Measurements from ENCODE around the gene EEF1E1. TPM values are rescaled to one million over a fixed set of nuclear protein-coding genes. Genes with fewer than 3 reads are reported as not detected.

EEF1E1 gene
- polyA plus RNA-seq (2013, experiment 1 of 2): 64.2 TPM
- polyA plus RNA-seq (2013, experiment 2 of 2): 65.0 TPM

GRCh38 chr6:8102122-8102958 is at the start of gene EEF1E1:
EEF1E1 (minus strand) TSS chr6:8102548; CDS start chr6:8102521, 27 bp downstream.
- Histone ChIP-seq H3K9ac (ENCODE audit: low read depth, low read length, poor library complexity) (peak within 1 kb of the TSS; percentile 83), H3K14ac (ENCODE audit: low read length) (no peak within 1 kb of the TSS), H4K8ac (ENCODE audit: low read depth, low read length) (no peak within 1 kb of the TSS), H3K27ac (replicated peaks; ENCODE audit: low read length) (peak within 1 kb of the TSS; percentile 35), H3K36me3 (replicated peaks in 1 of 2; ENCODE audit: control insufficient read depth in 2 of 2, insufficient read depth in 2 of 2, low read length in 2 of 2) (peaks cover 0 to 29% of the 10 kb centered on the region in 2 donors), H2BK120ac (ENCODE audit: low read depth, low read length) (no peak within 1 kb of the TSS), H3K4me1 (ENCODE audit: control insufficient read depth in 2 of 2, insufficient read depth in 1 of 2, low read depth in 1 of 2, low read length in 2 of 2) (peaks cover 0 to 3% of the 10 kb centered on the region in 2 donors), H3K27me3 (ENCODE audit: control insufficient read depth in 3 of 3, insufficient read depth in 3 of 3, low read depth in 1 of 3, low read length in 3 of 3) (no peaks in the 10 kb centered on the region), H3K9me3 (replicated peaks in 1 of 2; ENCODE audit: control insufficient read depth in 2 of 2, insufficient read depth in 1 of 2, low read depth in 1 of 2, low read length in 2 of 2) (no peaks in the 10 kb centered on the region), H3K4ac (ENCODE audit: low read length) (no peak within 1 kb of the TSS), H3K4me2 (ENCODE audit: insufficient read depth, low read length, poor library complexity, severe bottlenecking) (peak within 1 kb of the TSS; percentile 63), H3K23ac (ENCODE audit: low read depth, low read length, poor library complexity) (peak within 1 kb of the TSS; percentile 75), H3K18ac (ENCODE audit: low read length) (peak within 1 kb of the TSS; percentile 81), H2AK5ac (ENCODE audit: low read depth, low read length) (no peak within 1 kb of the TSS), H2AFZ (ENCODE audit: low read length) (peak within 1 kb of the TSS; percentile 94), H4K91ac (ENCODE audit: low read depth, low read length, poor library complexity) (no peak within 1 kb of the TSS), H2BK5ac (ENCODE audit: low read length) (no peak within 1 kb of the TSS), H3K79me1 (ENCODE audit: low read depth, low read length) (peaks cover 5% of the 10 kb centered on the region), H3K4me3 (ENCODE audit: low read length in 2 of 2) (peak within 1 kb of the TSS; percentile 81 to 98), H2BK15ac (ENCODE audit: low read length) (no peak within 1 kb of the TSS), H2BK12ac (ENCODE audit: low read length) (no peak within 1 kb of the TSS)
- no CpG with 5 or more reads among the region's 43 CpGs for WGBS, 2 donors (ENCODE audit: extremely low coverage in 2 of 2, insufficient read length in 2 of 2, insufficient replicate concordance in 1 of 2)
- peak; percentile 90 for DNase-seq (ENCODE audit: low spot score)

GRCh38 chr6:8149350-8149749 is 47.0 kb upstream of the EEF1E1 start:
- WGBS, 2 donors (ENCODE audit: extremely low coverage in 2 of 2, insufficient read length in 2 of 2, insufficient replicate concordance in 1 of 2): no CpG with 5 or more reads among the region's 1 CpG

GRCh38 chr6:8143945-8144344 is 41.6 kb upstream of the EEF1E1 start:
- no peak overlapping the region for H4K91ac ChIP-seq (ENCODE audit: low read depth, low read length, poor library complexity)
- peaks cover 0 to 15% (median 0%) of the 10 kb centered on the region in 3 experiments for H3K27me3 ChIP-seq (ENCODE audit: control insufficient read depth in 3 of 3, insufficient read depth in 3 of 3, low read depth in 1 of 3, low read length in 3 of 3)
- DNase-seq (ENCODE audit: low spot score): no peak
- H2BK5ac ChIP-seq (ENCODE audit: low read length): no peak overlapping the region
- no peak overlapping the region for H4K8ac ChIP-seq (ENCODE audit: low read depth, low read length)
- H3K23ac ChIP-seq (ENCODE audit: low read depth, low read length, poor library complexity): no peak overlapping the region
- no peak overlapping the region for H2AK5ac ChIP-seq (ENCODE audit: low read depth, low read length)
- H3K4me3 ChIP-seq (ENCODE audit: low read length in 2 of 2): no peak overlapping the region
- H2AFZ ChIP-seq (ENCODE audit: low read length): no peak overlapping the region
- H3K9ac ChIP-seq (ENCODE audit: low read depth, low read length, poor library complexity): no peak overlapping the region
- no peak overlapping the region for H3K27ac ChIP-seq (replicated peaks; ENCODE audit: low read length)
- no peak overlapping the region for H3K4ac ChIP-seq (ENCODE audit: low read length)
- peaks cover 0 to 3% of the 10 kb centered on the region in 2 donors for H3K4me1 ChIP-seq (ENCODE audit: control insufficient read depth in 2 of 2, insufficient read depth in 1 of 2, low read depth in 1 of 2, low read length in 2 of 2)
- WGBS, 2 donors (ENCODE audit: extremely low coverage in 2 of 2, insufficient read length in 2 of 2, insufficient replicate concordance in 1 of 2): no CpG with 5 or more reads among the region's 2 CpGs
- H3K36me3 ChIP-seq (replicated peaks in 1 of 2; ENCODE audit: control insufficient read depth in 2 of 2, insufficient read depth in 2 of 2, low read length in 2 of 2): no peaks in the 10 kb centered on the region
- no peak overlapping the region for H3K14ac ChIP-seq (ENCODE audit: low read length)
- H3K9me3 ChIP-seq (replicated peaks in 1 of 2; ENCODE audit: control insufficient read depth in 2 of 2, insufficient read depth in 1 of 2, low read depth in 1 of 2, low read length in 2 of 2): no peaks in the 10 kb centered on the region
- H2BK120ac ChIP-seq (ENCODE audit: low read depth, low read length): no peak overlapping the region
- no peaks in the 10 kb centered on the region for H3K79me1 ChIP-seq (ENCODE audit: low read depth, low read length)
- no peak overlapping the region for H3K4me2 ChIP-seq (ENCODE audit: insufficient read depth, low read length, poor library complexity, severe bottlenecking)
- no peak overlapping the region for H2BK15ac ChIP-seq (ENCODE audit: low read length)
- no peak overlapping the region for H3K18ac ChIP-seq (ENCODE audit: low read length)
- H2BK12ac ChIP-seq (ENCODE audit: low read length): no peak overlapping the region

More at GRCh38 chr6:8149350-8149749, 47.0 kb upstream of the EEF1E1 start:
- Histone ChIP-seq H3K27me3 (ENCODE audit: control insufficient read depth in 3 of 3, insufficient read depth in 3 of 3, low read depth in 1 of 3, low read length in 3 of 3) (peaks cover 0 to 15% (median 0%) of the 10 kb centered on the region in 3 experiments), H4K8ac (ENCODE audit: low read depth, low read length) (no peak overlapping the region), H2BK120ac (ENCODE audit: low read depth, low read length) (no peak overlapping the region), H3K4ac (ENCODE audit: low read length) (no peak overlapping the region), H3K18ac (ENCODE audit: low read length) (no peak overlapping the region), H2AK5ac (ENCODE audit: low read depth, low read length) (no peak overlapping the region), H3K4me2 (ENCODE audit: insufficient read depth, low read length, poor library complexity, severe bottlenecking) (no peak overlapping the region), H3K4me1 (ENCODE audit: control insufficient read depth in 2 of 2, insufficient read depth in 1 of 2, low read depth in 1 of 2, low read length in 2 of 2) (no peaks in the 10 kb centered on the region), H3K36me3 (replicated peaks in 1 of 2; ENCODE audit: control insufficient read depth in 2 of 2, insufficient read depth in 2 of 2, low read length in 2 of 2) (no peaks in the 10 kb centered on the region), H2BK5ac (ENCODE audit: low read length) (no peak overlapping the region), H2AFZ (ENCODE audit: low read length) (no peak overlapping the region), H3K27ac (replicated peaks; ENCODE audit: low read length) (no peak overlapping the region), H3K9ac (ENCODE audit: low read depth, low read length, poor library complexity) (no peak overlapping the region), H3K79me1 (ENCODE audit: low read depth, low read length) (no peaks in the 10 kb centered on the region), H3K14ac (ENCODE audit: low read length) (no peak overlapping the region), H3K9me3 (replicated peaks in 1 of 2; ENCODE audit: control insufficient read depth in 2 of 2, insufficient read depth in 1 of 2, low read depth in 1 of 2, low read length in 2 of 2) (no peaks in the 10 kb centered on the region), H2BK12ac (ENCODE audit: low read length) (no peak overlapping the region), H2BK15ac (ENCODE audit: low read length) (no peak overlapping the region), H3K23ac (ENCODE audit: low read depth, low read length, poor library complexity) (no peak overlapping the region), H3K4me3 (ENCODE audit: low read length in 2 of 2) (no peak overlapping the region), H4K91ac (ENCODE audit: low read depth, low read length, poor library complexity) (no peak overlapping the region)
- DNase-seq (ENCODE audit: low spot score): no peak

GRCh38 chr6:8139451-8139850 is 37.1 kb upstream of the EEF1E1 start:
- no peak overlapping the region for H2AK5ac ChIP-seq (ENCODE audit: low read depth, low read length)
- no peak overlapping the region for H3K4me3 ChIP-seq (ENCODE audit: low read length in 2 of 2)
- no peaks in the 10 kb centered on the region for H3K9me3 ChIP-seq (replicated peaks in 1 of 2; ENCODE audit: control insufficient read depth in 2 of 2, insufficient read depth in 1 of 2, low read depth in 1 of 2, low read length in 2 of 2)
- no peak overlapping the region for H4K8ac ChIP-seq (ENCODE audit: low read depth, low read length)
- H3K9ac ChIP-seq (ENCODE audit: low read depth, low read length, poor library complexity): no peak overlapping the region
- no peak overlapping the region for H2BK5ac ChIP-seq (ENCODE audit: low read length)
- no peak overlapping the region for H3K14ac ChIP-seq (ENCODE audit: low read length)
- H3K27me3 ChIP-seq (ENCODE audit: control insufficient read depth in 3 of 3, insufficient read depth in 3 of 3, low read depth in 1 of 3, low read length in 3 of 3): no peaks in the 10 kb centered on the region
- H3K4me2 ChIP-seq (ENCODE audit: insufficient read depth, low read length, poor library complexity, severe bottlenecking): no peak overlapping the region
- H3K79me1 ChIP-seq (ENCODE audit: low read depth, low read length): no peaks in the 10 kb centered on the region
- peaks cover 0 to 3% of the 10 kb centered on the region in 2 donors for H3K4me1 ChIP-seq (ENCODE audit: control insufficient read depth in 2 of 2, insufficient read depth in 1 of 2, low read depth in 1 of 2, low read length in 2 of 2)
- no CpG with 5 or more reads among the region's 7 CpGs for WGBS, 2 donors (ENCODE audit: extremely low coverage in 2 of 2, insufficient read length in 2 of 2, insufficient replicate concordance in 1 of 2)
- DNase-seq (ENCODE audit: low spot score): no peak
- H3K18ac ChIP-seq (ENCODE audit: low read length): no peak overlapping the region
- H3K4ac ChIP-seq (ENCODE audit: low read length): no peak overlapping the region
- H3K36me3 ChIP-seq (replicated peaks in 1 of 2; ENCODE audit: control insufficient read depth in 2 of 2, insufficient read depth in 2 of 2, low read length in 2 of 2): no peaks in the 10 kb centered on the region
- H2BK15ac ChIP-seq (ENCODE audit: low read length): no peak overlapping the region
- no peak overlapping the region for H3K27ac ChIP-seq (replicated peaks; ENCODE audit: low read length)
- no peak overlapping the region for H4K91ac ChIP-seq (ENCODE audit: low read depth, low read length, poor library complexity)
- H2BK12ac ChIP-seq (ENCODE audit: low read length): no peak overlapping the region
- H2AFZ ChIP-seq (ENCODE audit: low read length): no peak overlapping the region
- no peak overlapping the region for H3K23ac ChIP-seq (ENCODE audit: low read depth, low read length, poor library complexity)
- no peak overlapping the region for H2BK120ac ChIP-seq (ENCODE audit: low read depth, low read length)

Measured in neuronal stem cell (in vitro differentiated cells).